Brain microvascular endothelial cell (primary cell): ENCODE data around the gene DIAPH3.
"Not testable (repeated sequence)": the region's sequence is repeated elsewhere in the genome, so short reads cannot be mapped to it uniquely, and the experiment has no call there.

ENCODE experiments used
- DNase-seq: peaks from one replicate; pipeline ENCODE4 v3.0.0-alpha.2; 2020
- H3K27ac ChIP-seq: fragments of 250-450 bp; sonication (Bioruptor Pico); 2 replicates; pipeline ENCODE4 v1.5.1; 2020; ENCODE audit warnings: mild to moderate bottlenecking, moderate library complexity
- H3K27me3 ChIP-seq: fragments of 250-450 bp; sonication (Bioruptor Pico); replicated peaks from 2 replicates; pipeline ENCODE4 v1.5.1; 2020; ENCODE audit warnings: mild to moderate bottlenecking
- H3K36me3 ChIP-seq: fragments of 250-450 bp; sonication (Bioruptor Pico); replicated peaks from 2 replicates; pipeline ENCODE4 v1.5.1; 2020; ENCODE audit warnings: mild to moderate bottlenecking
- H3K4me3 ChIP-seq: 2 replicates; pipeline ENCODE4 v1.5.1; 2011; ENCODE audit warnings: low read depth, mild to moderate bottlenecking, control low read depth, low read length, moderate library complexity
- CTCF ChIP-seq: IDR thresholded peaks from 2 replicates; pipeline ENCODE4 v1.5.1; 2011; ENCODE audit warnings: low read depth, mild to moderate bottlenecking, moderate library complexity, low read length, control low read depth, inconsistent platforms; ENCODE audit errors: missing control alignments
- in situ Hi-C: cut with HindIII; loops from 2 replicates; pipeline ENCODE4 v1.10.0; 2017; ENCODE audit warnings: low sequenced_read_pairs, low pct_ligation_motif_present

The DIAPH3 gene, protein sequence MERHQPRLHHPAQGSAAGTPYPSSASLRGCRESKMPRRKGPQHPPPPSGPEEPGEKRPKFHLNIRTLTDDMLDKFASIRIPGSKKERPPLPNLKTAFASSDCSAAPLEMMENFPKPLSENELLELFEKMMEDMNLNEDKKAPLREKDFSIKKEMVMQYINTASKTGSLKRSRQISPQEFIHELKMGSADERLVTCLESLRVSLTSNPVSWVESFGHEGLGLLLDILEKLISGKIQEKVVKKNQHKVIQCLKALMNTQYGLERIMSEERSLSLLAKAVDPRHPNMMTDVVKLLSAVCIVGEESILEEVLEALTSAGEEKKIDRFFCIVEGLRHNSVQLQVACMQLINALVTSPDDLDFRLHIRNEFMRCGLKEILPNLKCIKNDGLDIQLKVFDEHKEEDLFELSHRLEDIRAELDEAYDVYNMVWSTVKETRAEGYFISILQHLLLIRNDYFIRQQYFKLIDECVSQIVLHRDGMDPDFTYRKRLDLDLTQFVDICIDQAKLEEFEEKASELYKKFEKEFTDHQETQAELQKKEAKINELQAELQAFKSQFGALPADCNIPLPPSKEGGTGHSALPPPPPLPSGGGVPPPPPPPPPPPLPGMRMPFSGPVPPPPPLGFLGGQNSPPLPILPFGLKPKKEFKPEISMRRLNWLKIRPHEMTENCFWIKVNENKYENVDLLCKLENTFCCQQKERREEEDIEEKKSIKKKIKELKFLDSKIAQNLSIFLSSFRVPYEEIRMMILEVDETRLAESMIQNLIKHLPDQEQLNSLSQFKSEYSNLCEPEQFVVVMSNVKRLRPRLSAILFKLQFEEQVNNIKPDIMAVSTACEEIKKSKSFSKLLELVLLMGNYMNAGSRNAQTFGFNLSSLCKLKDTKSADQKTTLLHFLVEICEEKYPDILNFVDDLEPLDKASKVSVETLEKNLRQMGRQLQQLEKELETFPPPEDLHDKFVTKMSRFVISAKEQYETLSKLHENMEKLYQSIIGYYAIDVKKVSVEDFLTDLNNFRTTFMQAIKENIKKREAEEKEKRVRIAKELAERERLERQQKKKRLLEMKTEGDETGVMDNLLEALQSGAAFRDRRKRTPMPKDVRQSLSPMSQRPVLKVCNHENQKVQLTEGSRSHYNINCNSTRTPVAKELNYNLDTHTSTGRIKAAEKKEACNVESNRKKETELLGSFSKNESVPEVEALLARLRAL

DNA sequence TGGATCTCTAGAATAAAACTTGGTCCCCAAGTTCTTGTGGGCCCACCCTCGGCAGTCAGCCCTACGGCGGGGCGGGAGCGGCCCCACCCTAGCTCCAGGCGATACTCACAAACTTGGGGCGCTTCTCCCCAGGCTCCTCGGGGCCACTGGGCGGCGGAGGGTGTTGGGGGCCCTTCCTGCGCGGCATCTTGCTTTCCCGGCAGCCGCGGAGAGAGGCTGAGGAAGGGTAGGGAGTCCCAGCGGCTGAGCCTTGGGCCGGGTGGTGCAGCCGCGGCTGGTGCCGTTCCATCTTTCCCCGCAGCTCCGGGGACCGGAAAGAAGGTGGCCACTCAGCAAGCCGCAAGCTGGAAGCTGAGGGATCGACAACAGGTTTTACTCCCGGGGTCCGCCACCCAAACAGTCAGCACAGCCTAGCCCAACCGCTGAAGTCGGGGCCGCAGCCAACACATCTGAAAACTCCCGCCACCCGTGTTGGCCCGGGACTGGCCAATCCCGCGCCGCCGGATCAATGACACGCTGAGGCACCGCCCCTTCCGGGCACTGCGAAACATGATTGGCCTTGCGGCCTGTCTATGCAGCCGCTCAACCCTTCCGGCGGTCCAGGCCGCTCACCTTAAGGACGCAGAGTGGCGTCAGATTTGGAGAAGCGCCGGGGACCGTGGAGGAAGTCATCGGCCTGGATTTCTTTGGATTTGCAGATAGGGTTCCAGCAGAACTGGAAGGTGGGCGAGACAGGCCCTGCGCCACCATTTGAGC, at the start of gene DIAPH3:
Gene DIAPH3, minus strand, starts transcription at position 451 of the 756 bp plus-strand sequence. Its CDS starts 162 bp downstream, at position 289.
- in situ Hi-C loops, result no loop called here
- TF ChIP-seq CTCF, result no peak
- Histone ChIP-seq H3K36me3 (no peaks in the 10 kb centered on the region), H3K4me3 (peak within 1 kb of the TSS; percentile 89), H3K27me3 (no peaks in the 10 kb centered on the region), H3K27ac (peak within 1 kb of the TSS; percentile 85)
- peak; percentile 96 for DNase-seq

DNA sequence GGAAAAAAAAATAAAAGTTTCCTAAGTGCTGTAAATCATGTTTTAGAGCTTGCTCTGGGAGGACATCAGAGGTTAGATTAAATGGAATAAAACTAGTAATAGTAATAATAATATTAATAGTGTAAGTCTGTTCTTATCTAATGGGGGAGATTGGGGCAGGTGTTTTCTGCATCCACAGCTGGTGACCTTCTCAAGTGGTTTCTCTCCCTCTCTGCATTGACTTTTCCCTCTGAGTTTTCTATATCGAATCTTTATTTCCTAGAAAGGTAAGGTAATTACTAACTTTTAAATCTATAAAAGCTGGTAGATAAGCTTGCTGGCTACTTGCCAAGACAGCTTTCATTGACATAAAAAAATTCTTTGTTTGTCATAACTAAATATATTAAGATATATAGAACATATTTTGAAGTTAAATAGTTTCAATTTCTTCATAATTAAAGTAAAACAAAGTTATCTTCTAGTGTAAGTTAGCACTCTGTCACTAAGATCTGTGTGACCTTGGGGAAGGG, 49.6 kb upstream of the DIAPH3 start:
- H3K27me3 ChIP-seq, result no peaks in the 10 kb centered on the region
- no peak for DNase-seq
- TF ChIP-seq CTCF, result no peak
- no peaks in the 10 kb centered on the region for H3K36me3 ChIP-seq
- in situ Hi-C loops, result no loop called here
- H3K27ac ChIP-seq, result no peak overlapping the region
- no peak overlapping the region for H3K4me3 ChIP-seq

GRCh38 chr13:60211548-60211947, 47.8 kb upstream of the DIAPH3 start:
- in situ Hi-C loops, result no loop called here
- no peak overlapping the region for H3K27ac ChIP-seq
- H3K36me3 ChIP-seq, result no peaks in the 10 kb centered on the region
- no peak overlapping the region for H3K4me3 ChIP-seq
- DNase-seq, result no peak
- H3K27me3 ChIP-seq, result no peaks in the 10 kb centered on the region
- no peak for TF ChIP-seq CTCF

DNA sequence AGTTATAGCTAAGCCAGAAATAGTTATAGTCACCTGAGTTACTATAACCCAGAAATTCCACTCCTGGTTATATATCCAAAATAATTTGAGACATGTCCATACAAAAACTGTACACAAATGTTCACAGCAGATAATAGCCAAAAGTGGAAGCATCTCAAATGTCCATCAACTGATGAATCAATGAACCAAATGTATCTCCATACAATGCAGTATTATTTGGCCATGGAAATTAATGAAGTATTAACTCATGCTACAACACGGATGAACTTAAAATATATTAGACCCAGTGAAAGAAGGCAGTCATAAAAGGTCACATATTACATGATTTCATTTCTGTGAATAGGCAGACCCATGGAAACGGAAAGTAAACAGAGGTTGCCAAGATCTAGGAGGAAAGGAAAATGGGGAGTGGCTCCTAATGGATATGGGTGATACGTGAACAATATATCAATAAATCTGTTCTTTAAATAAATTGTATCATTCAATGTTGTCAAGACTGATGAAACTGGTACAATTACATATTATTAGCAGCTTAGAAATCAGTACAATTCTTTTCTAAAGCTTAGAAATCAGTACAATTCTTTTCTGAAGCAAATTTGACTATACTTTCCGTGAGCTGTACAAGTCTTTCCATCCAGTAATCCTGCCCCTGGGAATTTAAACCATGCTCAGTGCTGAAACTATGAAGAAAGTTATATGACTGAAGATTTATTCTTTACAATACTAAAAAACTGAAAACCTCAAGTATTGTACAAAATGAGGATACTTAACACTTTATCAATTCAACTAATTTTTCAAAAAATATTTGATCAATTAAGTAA, 47.0 kb upstream of the DIAPH3 start:
- in situ Hi-C loops, result no loop called here
- DNase-seq, result no peak
- no peak overlapping the region for H3K4me3 ChIP-seq
- H3K27ac ChIP-seq, result no peak overlapping the region
- H3K36me3 ChIP-seq, result no peaks in the 10 kb centered on the region
- no peaks in the 10 kb centered on the region for H3K27me3 ChIP-seq
- no peak for TF ChIP-seq CTCF

GRCh38 chr13:60205499-60205898, 41.8 kb upstream of the DIAPH3 start:
- H3K36me3 ChIP-seq, H3K27me3 ChIP-seq, H3K27ac ChIP-seq, in situ Hi-C loops, DNase-seq, H3K4me3 ChIP-seq: not testable (repeated sequence)
